ENCODE data around the gene ASIC1. TPM values are rescaled to one million over a fixed set of nuclear protein-coding genes. Genes with fewer than 3 reads are reported as not detected.
A peak's percentile ranks its signal among the peaks of the same experiment; 100 is the strongest.

Gene ASIC1
- total and polyA plus RNA-seq, 2 of the 13 experiments (the other 11 are each of a cell fraction or from before 2014, with no cell fraction given): 0.44 to 1.5 TPM

GRCh38 chr12:50025187-50026059, 32.0 kb upstream of the ASIC1 start, which contains the start of gene RACGAP1 (continued):
- TF ChIP-seq HMGXB4 (CRISPR knock-in tag; IDR thresholded peaks at IDR 0.05; ENCODE audit: borderline replicate concordance in 1 of 2, low read depth in 1 of 2): peak in 1 of 2 experiments; percentile 50; a peak in 2 of 4 replicates
- no peak for TF ChIP-seq POLR2AphosphoS2 (IDR thresholded peaks at IDR 0.05; ENCODE audit: low read depth, low read length)
- 0 out of 2 replicates have a peak, but pooled peaks have one; percentile 59 for TF ChIP-seq NFAT5 (CRISPR knock-in tag; IDR thresholded peaks at IDR 0.05)
- TF ChIP-seq NKX3-1 (CRISPR knock-in tag; IDR thresholded peaks at IDR 0.05): peak; percentile 52; the same call in 1 of the 2 replicates
- TF ChIP-seq NFYC (CRISPR knock-in tag; IDR thresholded peaks at IDR 0.05): peak; percentile 92
- peak; percentile 91 for TF ChIP-seq IRF2 (CRISPR knock-in tag; IDR thresholded peaks at IDR 0.05)
- no peak for TF ChIP-seq ZC3H4 (CRISPR knock-in tag; IDR thresholded peaks at IDR 0.05; ENCODE audit: borderline replicate concordance)
- TF ChIP-seq TAF1 (CRISPR knock-in tag; IDR thresholded peaks at IDR 0.05): peak; percentile 66
- TF ChIP-seq ZNF792 (CRISPR knock-in tag; IDR thresholded peaks at IDR 0.05): 0 out of 2 replicates have a peak, but pooled peaks have one; percentile 42
- TF ChIP-seq ZNF672 (CRISPR knock-in tag; IDR thresholded peaks at IDR 0.05): no peak
- TF ChIP-seq KDM5B (CRISPR knock-in tag; IDR thresholded peaks at IDR 0.05; ENCODE audit: borderline replicate concordance): peak; percentile 45; the same call in 1 of the 2 replicates
- TF ChIP-seq SP4 (CRISPR knock-in tag; IDR thresholded peaks at IDR 0.05): peak; percentile 79
- no peak for TF ChIP-seq ZNF142 (CRISPR knock-in tag; IDR thresholded peaks at IDR 0.05)
- TF ChIP-seq KLF6 (CRISPR knock-in tag; IDR thresholded peaks at IDR 0.05): 0 out of 2 replicates have a peak, but pooled peaks have one; percentile 46
- peak; percentile 78 for TF ChIP-seq ASH2L (IDR thresholded peaks at IDR 0.05; ENCODE audit: insufficient read length, low read depth, low read length)
- TF ChIP-seq RBFOX2 (IDR thresholded peaks at IDR 0.05; ENCODE audit: low read depth, low read length): peak; percentile 72

All from HepG2 (cell line).